IMR-90 (cell line): ENCODE data around the gene CD300LG. TPM values are rescaled to one million over a fixed set of nuclear protein-coding genes. Genes with fewer than 3 reads are reported as not detected.

Experiments used
- ATAC-seq: fragments of 200-7000 bp; cut with Tn5 transposase; 2 replicates; pipeline ENCODE4 v1.9.1; 2020; ENCODE audit warnings: low read depth, mild to moderate bottlenecking, moderate library complexity
- BruUV-seq: library from RNA; stranded (reverse); fragments of 400-500 nt; replicated peaks from 2 replicates; lab custom pipeline; 2021; lab: Mats Ljungman, UMichigan
- CTCF ChIA-PET: fragments of 300-600 bp; formaldehyde crosslinking; extraction: SDS; loops from one replicate; lab custom pipeline; 2021; ENCODE audit warnings: antibody characterized with exemption; lab: Yijun Ruan, JAX
- POLR2A ChIA-PET: fragments of 300-600 bp; sonication (Branson Sonifier 250); formaldehyde crosslinking; loops from one replicate; lab custom pipeline; 2022; ENCODE audit warnings: antibody characterized with exemption; ENCODE audit not compliant: unreplicated experiment; lab: Charles Lee
- DNase-seq: peaks from one replicate; pipeline ENCODE4 v3.0.0; 2013
- H2AFZ ChIP-seq: replicated peaks from 2 replicates; pipeline ENCODE3; 2013; ENCODE audit warnings: low read length, mild to moderate bottlenecking; ENCODE audit not compliant: poor library complexity
- H2AK5ac ChIP-seq: 2 replicates; pipeline ENCODE4 v1.6.1; 2013; ENCODE audit warnings: low read depth, low read length, inconsistent platforms
- H2AK9ac ChIP-seq: replicated peaks from 2 replicates; pipeline ENCODE3; 2013; ENCODE audit warnings: mild to moderate bottlenecking, low read depth, low read length, moderate library complexity; ENCODE audit not compliant: poor library complexity
- H2BK120ac ChIP-seq: 2 replicates; pipeline ENCODE4 v1.6.1; 2013; ENCODE audit warnings: low read depth, low read length, inconsistent platforms
- H2BK15ac ChIP-seq: 3 replicates; pipeline ENCODE4 v1.6.1; 2013; ENCODE audit warnings: low read depth, low read length, inconsistent platforms
- H2BK20ac ChIP-seq: 2 replicates; pipeline ENCODE4 v1.6.1; 2013; ENCODE audit warnings: low read depth, mild to moderate bottlenecking, inconsistent platforms, low read length, moderate library complexity
- H2BK5ac ChIP-seq: 2 replicates; pipeline ENCODE4 v1.6.1; 2013; ENCODE audit warnings: mild to moderate bottlenecking, low read depth, low read length, inconsistent platforms; ENCODE audit not compliant: poor library complexity, severe bottlenecking
- H3K14ac ChIP-seq: replicated peaks from 2 replicates; pipeline ENCODE4 v1.6.1; 2013; ENCODE audit warnings: low read depth, low read length, inconsistent platforms
- H3K18ac ChIP-seq: 2 replicates; pipeline ENCODE4 v1.6.1; 2013; ENCODE audit warnings: low read depth, low read length, control low read depth
- H3K23ac ChIP-seq: 2 replicates; pipeline ENCODE4 v1.6.1; 2013; ENCODE audit warnings: low read depth, low read length, inconsistent platforms
- H3K27ac ChIP-seq: 2 replicates; pipeline ENCODE4 v1.5.1; 2013; ENCODE audit warnings: mild to moderate bottlenecking, control low read depth, low read length; ENCODE audit not compliant: insufficient read depth
- H3K27me3 ChIP-seq: 2 replicates; pipeline ENCODE4 v1.6.1; 2013; ENCODE audit warnings: low read length; ENCODE audit not compliant: control insufficient read depth, insufficient read depth
- H3K36me3 ChIP-seq: 2 replicates; pipeline ENCODE4 v1.6.1; 2013; ENCODE audit warnings: low read length, mixed read lengths; ENCODE audit not compliant: control insufficient read depth, insufficient read depth
- H3K4ac ChIP-seq: 2 replicates; pipeline ENCODE4 v1.6.1; 2013; ENCODE audit warnings: low read depth, low read length, inconsistent platforms
- H3K4me1 ChIP-seq: 2 replicates; pipeline ENCODE4 v1.6.1; 2013; ENCODE audit warnings: low read length, mixed read lengths; ENCODE audit not compliant: control insufficient read depth, insufficient read depth
- H3K4me2 ChIP-seq: 2 replicates; pipeline ENCODE4 v1.6.1; 2013; ENCODE audit warnings: low read depth, mild to moderate bottlenecking, control low read depth, low read length, moderate library complexity
- H3K4me3 ChIP-seq: 2 replicates; pipeline ENCODE4 v1.5.1; 2013; ENCODE audit warnings: low read depth, mild to moderate bottlenecking, control low read depth, low read length, moderate library complexity; ENCODE audit not compliant: insufficient read depth
- H3K56ac ChIP-seq: 2 replicates; pipeline ENCODE4 v1.6.1; 2013; ENCODE audit warnings: low read length, inconsistent platforms; ENCODE audit not compliant: insufficient read depth; ENCODE audit errors: extremely low read depth
- H3K79me1 ChIP-seq, 2 experiments: 2 replicates each; pipeline ENCODE4 v1.6.1; 2013; ENCODE audit warnings: low read length in 2 of 2, inconsistent platforms in 1 of 2, low read depth in 1 of 2
- H3K9ac ChIP-seq: 2 replicates; pipeline ENCODE4 v1.6.1; 2013; ENCODE audit warnings: low read depth, low read length, control low read depth
- H3K9me1 ChIP-seq: 2 replicates; pipeline ENCODE4 v1.6.1; 2013; ENCODE audit warnings: low read length, inconsistent platforms; ENCODE audit not compliant: insufficient read depth
- H3K9me3 ChIP-seq: 2 replicates; pipeline ENCODE4 v1.6.1; 2013; ENCODE audit warnings: low read length; ENCODE audit not compliant: control insufficient read depth, insufficient read depth
- H4K20me1 ChIP-seq: 2 replicates; pipeline ENCODE4 v1.6.1; 2013; ENCODE audit warnings: low read length, inconsistent platforms; ENCODE audit not compliant: insufficient read depth
- H4K5ac ChIP-seq: 2 replicates; pipeline ENCODE4 v1.6.1; 2013; ENCODE audit warnings: mild to moderate bottlenecking, low read depth, low read length, control low read depth
- H4K8ac ChIP-seq, 2 experiments: 2 replicates each; pipeline ENCODE4 v1.6.1; 2013; ENCODE audit warnings: low read depth in 2 of 2, low read length in 2 of 2, control low read depth in 1 of 2, inconsistent platforms in 1 of 2
- H4K91ac ChIP-seq: 2 replicates; pipeline ENCODE4 v1.6.1; 2013; ENCODE audit warnings: low read depth, low read length, inconsistent platforms; ENCODE audit not compliant: insufficient read depth
- BHLHE40 ChIP-seq: fragments of 150-350 bp; IDR thresholded peaks from 2 replicates; pipeline ENCODE4 v1.6.1; 2016; ENCODE audit warnings: mild to moderate bottlenecking, low read depth, low read length
- CEBPB ChIP-seq: IDR thresholded peaks from 2 replicates; pipeline ENCODE4 v1.6.1; 2012; ENCODE audit warnings: low read depth, low read length, improper control_type of control experiment
- FOS ChIP-seq: fragments of 150-350 bp; IDR thresholded peaks from 2 replicates; pipeline ENCODE4 v1.6.1; 2016; ENCODE audit warnings: low read depth, low read length
- MAZ ChIP-seq: IDR thresholded peaks from 2 replicates; pipeline ENCODE4 v1.6.1; 2012; ENCODE audit warnings: low read depth, mild to moderate bottlenecking, low read length, improper control_type of control experiment, moderate library complexity, borderline replicate concordance
- RFX5 ChIP-seq: IDR thresholded peaks from 2 replicates; pipeline ENCODE4 v1.8.0; 2012; ENCODE audit warnings: low read depth, mild to moderate bottlenecking, low read length, moderate library complexity
- SMC3 ChIP-seq: fragments of 150-350 bp; IDR thresholded peaks from 2 replicates; pipeline ENCODE4 v1.6.1; 2016; ENCODE audit warnings: low read depth, mild to moderate bottlenecking, antibody characterized with exemption, low read length, moderate library complexity
- WGBS, 2 experiments: methylation state at CpG; one replicate each; pipeline versions ENCODE4 v1.1.5 to v1.1.7; 2013; ENCODE audit warnings: missing lambda C conversion rate in 2 of 2; ENCODE audit not compliant: insufficient read length in 1 of 2; ENCODE audit errors: extremely low coverage in 2 of 2; 5-methylcytosine and 5-hydroxymethylcytosine counted together
- dilution Hi-C: fragments of 300-500 bp; cut with HindIII; formaldehyde crosslinking; loops from one replicate; pipeline ENCODE4 v1.14.3; 2018; ENCODE audit warnings: low sequenced_read_pairs; ENCODE audit not compliant: unreplicated experiment
- in situ Hi-C: fragments of 300-500 bp; cut with MboI; formaldehyde crosslinking; loops from 3 replicates; pipeline ENCODE4 v1.14.3; 2019; ENCODE audit warnings: low sequenced_read_pairs, inconsistent platforms, mixed read lengths
- intact Hi-C: fragments of 100-400 bp; cut with micrococcal nuclease; formaldehyde crosslinking; loops from 2 replicates; pipeline ENCODE4 v1.10.0; 2022
- polyA plus RNA-seq, 3 experiments: library from polyadenylated mRNA; depleted of rRNA; stranded (reverse); fragments of >200 nt; gene quantifications; 2 replicates each; pipeline ENCODE4 v1.2.3, GENCODE V29; 2012; ENCODE audit warnings: low replicate concordance in 1 of 3
- total RNA-seq: library from RNA; depleted of rRNA; stranded (reverse); fragments of >200 nt; gene quantifications from 2 replicates; pipeline ENCODE4 v1.2.3, GENCODE V29; 2012
- TF ChIP-seq, protein P1 (sequence below): fragments of 150-350 bp; IDR thresholded peaks from 2 replicates; pipeline ENCODE4 v1.6.1; 2016; ENCODE audit warnings: low read depth, mild to moderate bottlenecking, low read length, moderate library complexity, borderline replicate concordance
- TF ChIP-seq, protein P2 (sequence below): fragments of 150-350 bp; IDR thresholded peaks from 2 replicates; pipeline ENCODE4 v1.6.1; 2017; ENCODE audit warnings: mild to moderate bottlenecking, antibody characterized with exemption, low read length, low read depth

Gene CD300LG
- total and polyA plus RNA-seq, 2 of the 4 experiments (the other 2 are of a cell fraction): not detected

DNA sequence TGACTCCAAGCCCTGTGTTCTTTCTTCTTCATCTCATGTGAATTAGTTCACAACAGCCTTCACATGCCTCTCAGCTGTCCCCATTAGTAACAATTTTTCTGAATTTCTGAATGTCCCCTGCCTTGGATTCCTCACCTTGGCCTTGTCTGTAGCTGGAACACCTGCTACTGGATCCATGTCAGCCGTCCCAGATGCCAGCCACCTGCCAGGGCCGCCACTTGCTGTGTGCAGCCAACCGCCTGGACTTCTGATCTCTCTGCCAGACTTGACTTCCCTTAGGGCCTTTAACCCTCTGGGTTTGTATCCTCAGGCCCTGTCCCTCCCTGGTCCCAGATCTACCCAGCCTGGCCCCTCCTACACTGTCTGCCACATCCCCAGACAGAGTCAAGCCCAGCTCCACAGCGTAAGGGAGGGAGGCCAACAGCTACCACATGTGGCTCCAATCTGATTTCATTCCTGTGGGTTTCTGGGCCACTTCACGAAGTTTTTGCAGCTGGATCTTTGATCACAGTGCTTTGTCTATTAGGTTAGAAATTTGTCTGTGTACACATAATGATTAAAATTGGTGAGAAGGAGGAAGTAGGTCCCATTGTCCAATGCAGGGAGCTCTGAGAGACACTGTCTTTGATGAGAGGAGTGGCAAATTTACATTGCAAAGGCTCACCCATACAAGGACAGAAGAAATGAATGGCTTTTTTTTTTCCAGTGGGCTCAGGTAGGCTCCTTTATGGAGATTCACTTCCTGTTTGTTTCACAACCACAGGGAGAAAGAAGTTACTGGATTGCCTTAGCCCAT lies 45.1 kb downstream of the CD300LG start:
- Histone ChIP-seq H3K36me3 (no peaks in the 10 kb centered on the region), H2BK5ac (no peak overlapping the region), H3K27me3 (peaks cover 9% of the 10 kb centered on the region), H3K4ac (no peak overlapping the region), H2BK120ac (no peak overlapping the region), H3K56ac (no peak overlapping the region), H4K5ac (no peak overlapping the region), H4K8ac (no peak overlapping the region), H2AFZ (no peak overlapping the region), H3K9me1 (no peaks in the 10 kb centered on the region), H3K18ac (no peak overlapping the region), H3K9me3 (no peaks in the 10 kb centered on the region), H3K27ac (no peak overlapping the region), H2AK9ac (no peak overlapping the region), H4K20me1 (no peaks in the 10 kb centered on the region), H3K4me3 (no peak overlapping the region), H2BK20ac (no peak overlapping the region), H3K14ac (no peak overlapping the region), H3K23ac (no peak overlapping the region), H3K4me1 (no peaks in the 10 kb centered on the region), H4K91ac (no peak overlapping the region), H3K9ac (no peak overlapping the region), H3K79me1 (no peaks in the 10 kb centered on the region), H2BK15ac (no peak overlapping the region), H3K4me2 (no peak overlapping the region), H2AK5ac (no peak overlapping the region)
- ATAC-seq: no peak
- intact Hi-C loops (no loop called here), in situ Hi-C loops (no loop called here), dilution Hi-C loops (no loop called here)
- POLR2A ChIA-PET: no interaction called here
- BruUV-seq: no TSS peak
- TF ChIP-seq, protein P1, sequence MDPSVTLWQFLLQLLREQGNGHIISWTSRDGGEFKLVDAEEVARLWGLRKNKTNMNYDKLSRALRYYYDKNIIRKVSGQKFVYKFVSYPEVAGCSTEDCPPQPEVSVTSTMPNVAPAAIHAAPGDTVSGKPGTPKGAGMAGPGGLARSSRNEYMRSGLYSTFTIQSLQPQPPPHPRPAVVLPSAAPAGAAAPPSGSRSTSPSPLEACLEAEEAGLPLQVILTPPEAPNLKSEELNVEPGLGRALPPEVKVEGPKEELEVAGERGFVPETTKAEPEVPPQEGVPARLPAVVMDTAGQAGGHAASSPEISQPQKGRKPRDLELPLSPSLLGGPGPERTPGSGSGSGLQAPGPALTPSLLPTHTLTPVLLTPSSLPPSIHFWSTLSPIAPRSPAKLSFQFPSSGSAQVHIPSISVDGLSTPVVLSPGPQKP: no peak
- TF ChIP-seq MAZ (no peak), RFX5 (no peak), CEBPB (no peak), SMC3 (no peak), BHLHE40 (no peak), FOS (no peak)
- TF ChIP-seq, protein P2, sequence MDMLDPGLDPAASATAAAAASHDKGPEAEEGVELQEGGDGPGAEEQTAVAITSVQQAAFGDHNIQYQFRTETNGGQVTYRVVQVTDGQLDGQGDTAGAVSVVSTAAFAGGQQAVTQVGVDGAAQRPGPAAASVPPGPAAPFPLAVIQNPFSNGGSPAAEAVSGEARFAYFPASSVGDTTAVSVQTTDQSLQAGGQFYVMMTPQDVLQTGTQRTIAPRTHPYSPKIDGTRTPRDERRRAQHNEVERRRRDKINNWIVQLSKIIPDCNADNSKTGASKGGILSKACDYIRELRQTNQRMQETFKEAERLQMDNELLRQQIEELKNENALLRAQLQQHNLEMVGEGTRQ: no peak
- CTCF ChIA-PET: interaction anchor here (0.6 kb wide), 1 partner anchor 14 kb away, joined by 3 read pairs; no protein-coding TSS in a partner anchor
- DNase-seq: no peak
- WGBS, 2 experiments: 93% methylated on average over 2 of the region's 5 CpGs; no CpG with 5 or more reads in 1 of the 2 experiments
